ENCODE data around the gene ADORA2B.

DNA sequence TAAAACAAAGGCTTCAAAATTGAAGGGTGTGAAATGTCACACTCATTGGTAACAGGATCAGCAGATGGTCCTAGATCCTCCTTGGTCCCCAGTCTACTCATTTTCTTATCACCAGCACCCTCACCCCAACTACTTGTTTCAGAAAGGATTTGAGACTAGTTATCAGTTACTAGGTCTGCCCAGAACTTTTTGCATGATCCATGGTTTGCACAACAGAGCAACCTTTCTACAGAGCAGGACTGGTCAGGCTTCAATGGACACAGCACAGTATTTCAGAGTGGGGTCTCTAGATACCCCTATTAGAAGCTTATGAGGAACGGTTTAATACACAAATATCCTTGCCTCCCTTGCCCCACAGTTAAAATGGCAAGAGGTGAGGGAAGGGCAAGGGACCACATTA lies 80.3 kb downstream of the ADORA2B start:
- TF ChIP-seq RXRA (IDR thresholded peaks at IDR 0.05; ENCODE audit: insufficient read depth, low read depth, low read length) (no peak), SIX5 (IDR thresholded peaks at IDR 0.05; ENCODE audit: low read depth, low read length) (no peak), CHD2 (IDR thresholded peaks at IDR 0.05; ENCODE audit: low read length) (no peak), BRCA1 (IDR thresholded peaks at IDR 0.05; ENCODE audit: low read depth, low read length) (no peak), RNF2 (IDR thresholded peaks at IDR 0.05; ENCODE audit: borderline replicate concordance, low read depth, low read length, missing control alignments, poor library complexity, severe bottlenecking) (no peak), ZNF274 (IDR thresholded peaks at IDR 0.05; ENCODE audit: borderline replicate concordance, extremely low read depth, low read length) (no peak), YY1 (IDR thresholded peaks at IDR 0.05; ENCODE audit: low read depth, low read length) (no peak), SIN3A (conservative IDR thresholded peaks at IDR 0.05 in 1 of 2, IDR thresholded peaks at IDR 0.05 in 1 of 2; ENCODE audit: low read depth in 1 of 2, low read length in 2 of 2) (no peak), CBX5 (IDR thresholded peaks at IDR 0.05; ENCODE audit: low read depth, low read length) (no peak), JUND (IDR thresholded peaks at IDR 0.05; ENCODE audit: low read length) (no peak)
- TF ChIP-seq, protein P1, sequence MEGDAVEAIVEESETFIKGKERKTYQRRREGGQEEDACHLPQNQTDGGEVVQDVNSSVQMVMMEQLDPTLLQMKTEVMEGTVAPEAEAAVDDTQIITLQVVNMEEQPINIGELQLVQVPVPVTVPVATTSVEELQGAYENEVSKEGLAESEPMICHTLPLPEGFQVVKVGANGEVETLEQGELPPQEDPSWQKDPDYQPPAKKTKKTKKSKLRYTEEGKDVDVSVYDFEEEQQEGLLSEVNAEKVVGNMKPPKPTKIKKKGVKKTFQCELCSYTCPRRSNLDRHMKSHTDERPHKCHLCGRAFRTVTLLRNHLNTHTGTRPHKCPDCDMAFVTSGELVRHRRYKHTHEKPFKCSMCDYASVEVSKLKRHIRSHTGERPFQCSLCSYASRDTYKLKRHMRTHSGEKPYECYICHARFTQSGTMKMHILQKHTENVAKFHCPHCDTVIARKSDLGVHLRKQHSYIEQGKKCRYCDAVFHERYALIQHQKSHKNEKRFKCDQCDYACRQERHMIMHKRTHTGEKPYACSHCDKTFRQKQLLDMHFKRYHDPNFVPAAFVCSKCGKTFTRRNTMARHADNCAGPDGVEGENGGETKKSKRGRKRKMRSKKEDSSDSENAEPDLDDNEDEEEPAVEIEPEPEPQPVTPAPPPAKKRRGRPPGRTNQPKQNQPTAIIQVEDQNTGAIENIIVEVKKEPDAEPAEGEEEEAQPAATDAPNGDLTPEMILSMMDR (IDR thresholded peaks at IDR 0.05; ENCODE audit: control extremely low read depth in 1 of 3, insufficient read depth in 1 of 3, low read depth in 1 of 3, low read length in 3 of 3): no peak
- TF ChIP-seq, protein P2, sequence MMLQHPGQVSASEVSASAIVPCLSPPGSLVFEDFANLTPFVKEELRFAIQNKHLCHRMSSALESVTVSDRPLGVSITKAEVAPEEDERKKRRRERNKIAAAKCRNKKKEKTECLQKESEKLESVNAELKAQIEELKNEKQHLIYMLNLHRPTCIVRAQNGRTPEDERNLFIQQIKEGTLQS (IDR thresholded peaks at IDR 0.05; ENCODE audit: insufficient read depth, low read depth, low read length): no peak
- TF ChIP-seq, protein P3, sequence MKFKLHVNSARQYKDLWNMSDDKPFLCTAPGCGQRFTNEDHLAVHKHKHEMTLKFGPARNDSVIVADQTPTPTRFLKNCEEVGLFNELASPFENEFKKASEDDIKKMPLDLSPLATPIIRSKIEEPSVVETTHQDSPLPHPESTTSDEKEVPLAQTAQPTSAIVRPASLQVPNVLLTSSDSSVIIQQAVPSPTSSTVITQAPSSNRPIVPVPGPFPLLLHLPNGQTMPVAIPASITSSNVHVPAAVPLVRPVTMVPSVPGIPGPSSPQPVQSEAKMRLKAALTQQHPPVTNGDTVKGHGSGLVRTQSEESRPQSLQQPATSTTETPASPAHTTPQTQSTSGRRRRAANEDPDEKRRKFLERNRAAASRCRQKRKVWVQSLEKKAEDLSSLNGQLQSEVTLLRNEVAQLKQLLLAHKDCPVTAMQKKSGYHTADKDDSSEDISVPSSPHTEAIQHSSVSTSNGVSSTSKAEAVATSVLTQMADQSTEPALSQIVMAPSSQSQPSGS (IDR thresholded peaks at IDR 0.05; ENCODE audit: low read length): no peak
- TF ChIP-seq, protein P4, sequence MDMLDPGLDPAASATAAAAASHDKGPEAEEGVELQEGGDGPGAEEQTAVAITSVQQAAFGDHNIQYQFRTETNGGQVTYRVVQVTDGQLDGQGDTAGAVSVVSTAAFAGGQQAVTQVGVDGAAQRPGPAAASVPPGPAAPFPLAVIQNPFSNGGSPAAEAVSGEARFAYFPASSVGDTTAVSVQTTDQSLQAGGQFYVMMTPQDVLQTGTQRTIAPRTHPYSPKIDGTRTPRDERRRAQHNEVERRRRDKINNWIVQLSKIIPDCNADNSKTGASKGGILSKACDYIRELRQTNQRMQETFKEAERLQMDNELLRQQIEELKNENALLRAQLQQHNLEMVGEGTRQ (IDR thresholded peaks at IDR 0.05; ENCODE audit: low read length): no peak
